ENCODE measurements around the gene PDE9A.

Gene PDE9A

DNA sequence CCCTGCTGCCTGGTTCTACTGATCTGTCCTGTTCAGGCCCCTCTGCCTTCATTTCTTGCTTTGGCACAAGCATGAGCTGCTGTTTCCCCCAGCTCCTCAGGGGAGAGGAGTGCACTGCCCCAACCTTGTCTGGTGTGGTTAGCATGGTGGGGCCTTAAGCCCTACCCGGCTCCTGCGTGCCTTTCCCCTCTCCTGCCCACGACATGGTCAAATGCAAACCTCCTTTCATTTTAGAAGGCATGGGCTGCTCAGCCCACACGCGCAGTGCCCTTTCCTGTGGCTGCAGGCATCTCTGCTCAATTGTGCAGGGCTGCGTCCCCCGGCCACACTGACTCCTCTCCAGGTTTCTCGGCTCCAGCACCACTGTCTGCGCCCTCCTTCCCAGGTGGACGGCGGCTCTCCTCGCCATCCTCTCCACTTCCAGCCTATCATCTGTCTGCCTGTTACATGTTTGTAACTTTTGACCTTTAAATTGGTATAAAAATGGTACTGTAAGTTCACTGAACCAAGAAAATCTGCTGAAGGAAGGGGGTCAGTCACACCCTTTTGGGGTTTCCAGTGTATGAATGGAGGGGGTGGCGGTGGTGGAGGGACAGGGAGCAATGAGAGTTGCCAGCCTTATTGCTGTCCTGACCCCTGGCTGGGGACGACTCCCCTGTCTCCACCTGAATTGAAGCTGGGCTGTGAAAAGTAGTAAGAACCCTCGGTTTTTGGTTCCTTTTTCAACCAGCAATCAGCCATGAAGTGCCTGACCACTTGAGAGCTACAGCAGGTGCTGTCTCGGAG, 5.1 kb downstream of the PDE9A start:
- DNase-seq = no peak

DNA sequence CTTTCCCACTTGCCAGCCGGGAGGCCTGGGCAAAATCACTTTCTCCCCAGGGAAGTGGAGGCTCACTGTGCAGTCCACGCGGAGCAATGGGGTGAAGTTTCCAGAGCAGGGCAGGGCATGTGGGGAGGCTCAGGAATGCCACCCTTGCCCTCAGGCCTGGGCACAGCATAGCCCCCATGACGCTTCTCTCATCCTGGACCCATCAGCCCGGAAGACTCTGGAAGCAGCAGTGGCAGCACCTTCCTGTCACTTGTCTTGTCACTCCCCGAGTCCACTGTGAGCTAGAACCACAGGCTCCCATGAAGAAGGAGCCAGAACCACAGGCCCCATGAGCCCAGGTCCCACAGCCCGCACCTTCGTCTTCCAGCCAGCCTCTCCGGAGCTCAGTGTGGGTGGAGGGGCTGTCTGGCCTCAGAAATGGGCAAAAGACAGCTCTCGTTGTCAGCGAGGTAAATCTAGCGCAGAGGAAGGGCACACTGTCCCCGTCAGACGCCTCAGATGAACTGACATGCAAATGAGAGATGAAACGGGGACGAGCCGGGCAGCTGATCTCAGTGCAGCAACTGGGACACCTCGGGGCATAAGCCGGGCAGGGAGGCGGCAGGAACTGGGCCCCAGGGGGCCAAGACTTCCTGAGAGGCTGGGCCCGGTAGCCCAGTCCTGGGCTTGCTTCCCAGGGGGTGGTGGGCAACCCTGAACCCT, 6.1 kb downstream of the PDE9A start:
- no peak for DNase-seq

DNA sequence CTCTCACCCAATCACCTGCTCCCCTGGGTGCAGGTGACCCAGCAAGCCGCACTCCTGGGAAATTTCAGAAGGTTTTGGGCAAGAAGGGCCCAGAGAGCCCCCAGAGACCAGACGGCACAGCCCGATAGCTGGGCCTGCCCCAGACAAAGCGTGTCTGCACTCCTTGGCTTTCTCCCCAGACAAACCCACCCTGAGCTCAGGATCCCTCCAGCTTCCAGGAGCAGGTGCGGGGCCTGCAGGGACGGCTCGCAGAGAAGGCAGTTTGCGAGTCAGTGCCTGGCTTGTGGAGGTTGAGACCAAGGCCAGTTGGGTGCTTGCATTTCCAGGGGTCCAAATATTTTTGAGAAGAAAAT, 6.7 kb downstream of the PDE9A start:
- no peak for DNase-seq

DNA sequence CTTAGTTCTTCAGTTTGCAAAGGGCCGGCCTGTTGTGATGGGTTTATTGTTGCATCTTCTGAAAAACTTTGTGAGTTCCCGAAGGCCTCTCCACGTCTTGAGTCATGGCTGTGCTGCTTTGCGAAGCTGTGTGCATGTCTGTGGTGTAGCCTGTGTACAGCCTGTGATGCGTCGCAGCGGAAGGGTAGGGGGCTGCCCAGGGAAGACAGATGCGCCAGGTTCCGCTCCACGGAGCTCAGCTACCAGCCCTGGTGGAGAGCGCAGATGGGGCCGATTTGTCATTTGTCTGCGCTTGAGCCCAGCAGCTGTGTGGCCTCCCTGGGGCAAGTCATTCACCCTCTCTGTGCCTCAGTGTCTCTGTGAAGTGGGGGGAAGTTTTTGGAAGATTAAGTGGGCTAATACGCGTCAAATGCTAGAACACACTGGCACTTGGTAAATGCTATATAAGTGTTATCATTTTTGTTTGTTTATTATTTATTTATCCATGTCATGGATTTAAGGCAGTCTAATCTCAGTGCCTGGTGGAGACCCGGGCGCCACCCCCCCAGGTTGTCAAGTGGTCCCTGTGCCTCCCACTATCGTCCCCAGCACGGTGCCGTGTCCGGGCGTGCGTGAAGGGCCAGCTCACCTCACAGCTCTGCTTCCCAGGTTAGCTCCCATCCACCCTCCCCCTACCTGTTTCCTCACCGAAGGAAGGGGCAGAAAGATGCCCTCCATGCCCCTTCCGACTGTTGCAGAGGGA, 8.4 kb downstream of the PDE9A start:
- no peak for DNase-seq

DNA sequence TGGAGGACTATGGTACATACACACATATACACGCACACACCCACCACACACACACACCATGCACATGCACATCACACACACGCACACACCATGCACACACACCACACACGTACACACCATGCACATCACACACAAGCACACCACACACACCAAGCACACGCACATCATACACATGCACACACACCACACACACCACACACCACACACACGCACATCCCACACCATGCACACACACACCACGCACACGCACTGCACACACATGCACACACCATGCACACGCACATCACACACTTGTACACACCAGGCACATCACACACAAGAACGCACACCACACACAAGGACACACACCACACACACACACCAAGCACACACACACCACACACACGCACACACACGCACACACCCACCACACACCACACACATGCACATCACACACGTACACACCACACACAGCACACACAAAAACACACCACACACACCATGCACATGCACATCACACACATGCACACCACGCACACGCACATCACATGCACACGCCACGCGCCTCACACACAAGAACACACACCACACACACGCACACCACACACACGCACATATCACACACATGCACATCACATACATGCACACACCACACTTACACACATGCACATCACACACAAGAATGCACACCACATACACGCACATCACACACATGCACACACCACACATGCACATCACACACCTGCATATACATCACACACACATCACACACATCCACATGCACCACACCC, 9.2 kb downstream of the PDE9A start:
- no peak for DNase-seq

DNA sequence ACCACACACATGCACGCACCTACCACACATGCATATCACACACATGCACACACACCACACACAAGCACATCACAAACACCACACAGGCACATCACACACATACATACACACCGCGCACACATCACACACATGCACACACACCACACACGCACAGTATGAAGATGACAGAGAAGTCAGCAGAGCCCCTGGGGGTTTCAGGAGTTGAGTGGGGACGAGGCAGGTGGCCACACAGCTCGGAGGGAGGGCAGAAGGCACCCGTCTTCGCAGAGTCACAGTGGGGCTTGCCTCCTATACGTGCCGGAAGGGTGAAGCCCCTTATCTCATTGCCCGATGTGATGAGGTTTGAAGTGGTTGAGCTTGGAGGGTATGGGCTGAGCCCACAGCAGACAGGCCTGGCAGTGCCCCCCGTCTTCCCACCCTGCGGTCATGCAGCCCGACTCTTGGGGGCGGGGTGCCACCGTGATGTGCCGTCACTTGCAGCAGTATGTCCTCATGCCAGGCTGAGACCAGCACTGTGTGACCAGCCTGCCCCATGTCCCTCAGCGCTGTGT, 9.9 kb downstream of the PDE9A start:
- DNase-seq = no peak

DNA sequence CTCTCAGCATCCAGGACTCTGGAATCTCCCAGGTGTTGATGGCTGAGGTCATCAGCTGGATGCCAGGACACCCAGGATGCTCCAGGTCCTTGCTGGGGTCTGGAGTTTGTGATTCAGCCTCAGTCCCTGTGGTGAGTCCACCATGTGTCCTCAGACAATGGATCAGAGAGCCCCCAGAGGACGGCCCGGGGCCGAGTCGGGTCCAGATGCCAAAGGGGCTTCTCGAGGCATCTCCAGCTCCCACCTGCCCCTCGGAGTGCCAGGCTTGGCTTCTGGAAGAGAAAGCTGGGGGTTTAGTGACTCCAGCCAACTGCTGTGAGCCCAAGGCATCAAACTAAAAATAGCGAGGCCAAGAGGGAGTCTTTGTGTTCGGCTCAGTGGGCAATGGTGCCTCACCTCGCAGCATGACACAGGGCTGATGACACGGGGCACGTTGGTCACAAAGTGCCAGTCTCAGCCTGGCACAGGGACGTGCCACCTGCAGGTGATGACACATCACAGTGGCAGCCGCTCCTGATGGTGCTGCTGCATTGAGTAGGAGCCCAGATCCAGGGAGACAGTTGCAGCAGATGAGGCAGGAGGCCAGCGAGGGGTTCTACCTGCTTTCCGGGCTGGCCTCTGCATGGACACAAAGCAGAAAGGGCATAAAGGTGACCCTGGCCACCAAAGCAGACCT, 10.6 kb downstream of the PDE9A start:
- no peak for DNase-seq

DNA sequence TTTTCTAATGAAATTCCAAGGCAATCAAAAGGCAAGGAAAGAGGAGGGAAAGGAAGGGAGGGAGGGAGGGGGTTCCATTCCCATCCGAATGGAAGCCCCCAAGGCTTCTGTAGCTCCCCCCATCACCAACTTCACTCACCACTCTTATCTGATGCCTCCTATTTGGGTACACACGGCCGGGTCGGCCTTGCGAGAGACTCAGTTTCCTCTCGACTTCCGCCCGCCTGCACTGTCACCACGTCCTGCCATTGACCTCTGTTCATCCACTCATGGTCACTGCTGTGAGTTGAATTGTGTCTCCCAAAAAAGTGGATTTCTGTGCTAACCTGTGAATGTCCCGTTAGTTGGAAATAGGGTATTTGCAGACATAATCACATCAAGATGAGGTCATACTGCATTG, 11.2 kb downstream of the PDE9A start:
- no peak for DNase-seq

DNA sequence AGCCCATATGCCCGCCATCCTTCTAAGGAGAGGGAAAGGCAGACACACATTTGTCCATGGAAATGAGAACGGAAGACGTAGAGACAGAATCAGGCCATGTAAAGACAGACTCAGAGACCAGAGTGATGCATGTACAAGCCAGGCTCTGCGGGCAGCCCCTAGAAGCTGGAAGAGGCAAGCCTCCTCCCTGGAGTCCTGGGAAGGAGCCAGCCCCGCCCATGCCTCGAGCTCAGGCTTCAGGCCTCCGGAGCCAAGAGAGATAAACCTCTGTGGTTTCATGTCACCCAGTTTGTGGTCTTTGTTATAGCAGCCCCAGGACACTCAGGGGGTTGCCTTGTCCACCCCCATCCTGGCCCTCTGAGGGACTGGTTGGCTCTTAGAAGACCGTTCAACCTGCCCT, 11.6 kb downstream of the PDE9A start:
- no peak for DNase-seq

DNA sequence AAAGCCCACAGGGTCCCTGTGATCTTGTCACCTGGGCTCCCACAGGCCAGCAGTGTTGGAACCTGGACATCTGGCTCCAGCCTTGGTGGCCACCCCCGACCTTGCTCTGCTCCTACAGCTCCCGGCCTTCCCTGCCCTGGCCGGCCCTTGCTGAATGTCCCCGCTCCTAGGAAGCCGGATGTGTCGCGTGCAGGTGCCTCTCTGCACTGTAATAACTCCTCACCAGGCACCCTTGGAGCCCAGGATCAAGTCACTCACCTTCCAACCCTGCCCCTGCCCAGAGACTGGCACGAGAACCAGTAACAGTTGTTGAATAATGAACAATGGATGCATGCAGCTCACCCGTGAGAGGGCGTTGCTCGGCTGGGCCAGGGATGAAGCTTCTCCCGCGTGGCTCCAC, 12.1 kb downstream of the PDE9A start:
- no peak for DNase-seq

DNA sequence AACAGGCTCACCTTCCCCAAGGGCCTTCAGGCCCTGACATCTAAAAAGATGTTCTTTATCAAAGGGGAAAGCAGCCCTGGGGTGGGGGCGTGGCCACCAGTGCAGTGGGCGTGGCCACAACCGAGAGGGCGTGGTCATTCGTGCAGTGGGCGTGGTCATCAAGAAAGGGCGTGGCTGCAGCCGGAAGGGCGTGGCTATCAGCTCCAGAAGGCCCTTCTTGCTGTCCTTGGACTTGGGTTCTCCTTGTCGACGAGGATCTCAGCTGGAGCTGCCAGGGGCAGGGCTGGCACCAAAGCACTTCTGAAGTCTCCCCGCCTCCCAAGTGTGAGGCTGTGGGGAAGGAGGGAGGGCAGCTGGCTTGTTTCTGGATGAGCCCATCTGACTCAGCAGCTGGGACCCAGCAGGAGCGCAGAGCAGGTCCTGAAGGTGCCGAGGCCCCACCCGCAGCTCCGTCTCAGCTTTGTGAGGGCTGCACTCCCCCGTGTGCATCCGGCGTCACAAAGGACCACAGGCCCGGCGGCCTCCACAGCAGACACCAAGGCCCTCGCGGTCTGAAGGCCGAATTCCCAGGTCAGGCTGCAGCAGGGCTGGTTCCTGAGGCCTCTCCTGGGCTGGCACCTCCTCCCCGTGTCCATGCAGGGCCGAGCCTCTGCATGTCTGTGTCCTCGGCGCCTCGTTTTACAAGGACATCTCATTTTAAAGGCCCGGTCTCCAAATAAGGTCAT, 12.8 kb downstream of the PDE9A start:
- DNase-seq = peak; percentile 73

DNA sequence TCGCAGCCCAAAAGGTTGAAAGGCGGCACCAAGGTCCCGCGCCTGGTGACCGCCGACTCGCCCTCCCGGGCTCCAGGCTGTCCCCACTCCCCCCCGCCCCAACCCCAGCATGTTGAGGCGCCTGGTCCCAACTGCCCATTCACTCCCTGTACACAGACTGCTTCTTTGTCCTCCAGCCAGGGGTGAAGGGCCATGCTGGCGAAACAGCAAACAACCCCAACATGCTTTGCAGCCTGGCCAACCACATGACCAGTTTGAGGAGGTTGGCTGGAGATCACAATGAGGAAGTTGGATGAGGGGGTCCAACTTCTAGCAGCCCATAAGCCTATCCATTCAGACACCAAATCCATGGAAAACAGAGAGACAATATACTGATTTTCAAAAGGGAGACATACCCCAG, 13.5 kb downstream of the PDE9A start:
- no peak for DNase-seq

DNA sequence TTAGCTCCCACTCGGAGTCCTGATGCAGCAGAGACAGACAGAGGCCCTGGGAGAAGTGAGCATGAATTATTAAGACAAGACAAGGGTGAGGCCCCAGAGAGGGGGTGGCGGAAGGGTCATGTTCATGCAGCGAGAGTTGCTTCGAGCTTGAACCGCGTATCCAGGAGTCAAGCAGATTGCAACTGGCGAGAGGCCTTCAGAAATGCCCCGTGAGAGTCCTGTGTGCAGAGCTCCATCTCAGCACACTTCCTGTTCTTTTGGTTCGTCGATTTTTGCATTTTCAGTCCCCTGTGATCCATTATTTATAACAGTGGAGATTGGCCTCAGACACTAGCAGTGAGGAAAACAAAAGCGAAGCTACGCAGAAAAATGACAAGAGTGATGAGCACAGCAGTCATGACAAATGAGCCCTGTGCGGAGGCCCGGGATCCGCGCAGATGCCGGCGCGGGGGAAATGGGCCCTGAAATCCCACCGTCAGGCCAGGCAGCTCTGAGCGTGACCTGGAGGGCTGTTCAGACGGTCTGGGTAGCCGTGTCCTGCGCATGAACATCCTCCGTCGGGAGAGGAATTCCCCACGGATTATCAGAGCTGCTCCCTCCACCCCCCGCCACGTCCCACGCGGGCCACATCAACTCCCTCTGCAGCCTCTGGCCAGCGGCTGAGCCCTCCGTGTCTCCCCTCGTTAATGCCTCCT, 15.0 kb downstream of the PDE9A start:
- no peak for DNase-seq

DNA sequence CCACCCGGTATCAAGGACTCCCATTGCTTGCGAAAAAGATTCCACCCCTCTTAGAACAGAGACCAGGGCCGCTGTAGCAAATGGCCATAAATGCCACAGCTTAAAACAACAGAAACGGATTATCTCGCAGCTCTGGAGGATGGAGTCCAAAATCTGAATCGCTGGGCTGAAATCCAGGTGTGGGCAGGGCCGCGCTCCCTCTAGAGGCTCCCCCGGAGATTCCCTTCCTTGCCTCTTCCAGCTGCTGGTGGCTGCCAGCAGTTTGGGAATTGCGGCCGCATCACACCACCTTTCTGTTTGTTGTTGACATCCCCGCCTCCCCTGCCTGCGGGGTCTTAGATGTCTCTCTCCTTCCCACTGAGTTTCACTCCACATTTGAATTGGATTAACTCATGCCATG, 15.6 kb downstream of the PDE9A start:
- no peak for DNase-seq

DNA sequence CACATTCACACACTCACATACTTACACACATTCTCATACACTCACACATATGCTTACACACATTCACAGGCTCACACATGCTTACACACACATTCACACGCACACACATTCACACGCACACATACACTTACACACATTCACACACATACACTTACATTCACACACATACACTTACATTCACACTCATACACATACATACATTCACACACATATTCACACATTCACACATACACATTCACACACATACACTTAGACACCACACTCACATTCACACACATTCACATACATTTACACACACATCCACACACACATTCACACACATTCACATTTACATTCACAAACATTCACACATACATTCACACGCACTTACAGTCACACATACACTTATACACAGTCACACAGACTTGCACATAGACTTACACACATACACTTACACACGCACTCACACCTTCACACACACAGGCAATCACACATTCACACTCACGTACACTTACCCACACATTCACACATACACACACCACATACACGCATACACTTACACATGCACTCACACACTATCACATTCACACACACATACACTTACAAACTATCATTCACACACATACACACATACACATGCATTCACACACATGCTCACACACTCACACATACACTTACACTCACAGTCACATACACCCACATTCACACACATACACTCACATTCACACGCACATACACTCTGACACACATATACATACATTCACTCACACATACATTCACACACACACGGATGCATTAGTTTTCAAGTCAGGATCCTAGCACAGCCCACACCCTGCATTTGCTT, 16.8 kb downstream of the PDE9A start:
- DNase-seq = no peak

DNA sequence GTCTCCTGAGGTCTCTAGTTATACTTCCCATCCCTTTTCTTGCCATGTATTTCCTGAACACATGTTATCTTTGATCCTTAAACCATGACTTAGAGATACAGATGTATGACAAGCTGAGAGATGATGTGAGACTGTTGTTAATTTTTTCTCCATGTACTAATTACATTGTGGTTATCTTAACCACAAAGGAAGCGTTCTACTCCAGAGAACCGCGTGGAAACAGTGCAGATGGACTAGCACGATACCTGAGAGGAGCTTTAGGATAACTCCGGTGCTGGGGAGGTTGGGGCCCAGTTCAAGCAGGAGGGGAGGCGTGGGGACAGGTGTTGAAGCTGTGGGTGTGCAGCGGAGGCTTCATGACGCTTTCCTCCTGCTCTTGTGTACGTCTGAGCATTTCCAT, 17.5 kb downstream of the PDE9A start:
- no peak for DNase-seq

DNA sequence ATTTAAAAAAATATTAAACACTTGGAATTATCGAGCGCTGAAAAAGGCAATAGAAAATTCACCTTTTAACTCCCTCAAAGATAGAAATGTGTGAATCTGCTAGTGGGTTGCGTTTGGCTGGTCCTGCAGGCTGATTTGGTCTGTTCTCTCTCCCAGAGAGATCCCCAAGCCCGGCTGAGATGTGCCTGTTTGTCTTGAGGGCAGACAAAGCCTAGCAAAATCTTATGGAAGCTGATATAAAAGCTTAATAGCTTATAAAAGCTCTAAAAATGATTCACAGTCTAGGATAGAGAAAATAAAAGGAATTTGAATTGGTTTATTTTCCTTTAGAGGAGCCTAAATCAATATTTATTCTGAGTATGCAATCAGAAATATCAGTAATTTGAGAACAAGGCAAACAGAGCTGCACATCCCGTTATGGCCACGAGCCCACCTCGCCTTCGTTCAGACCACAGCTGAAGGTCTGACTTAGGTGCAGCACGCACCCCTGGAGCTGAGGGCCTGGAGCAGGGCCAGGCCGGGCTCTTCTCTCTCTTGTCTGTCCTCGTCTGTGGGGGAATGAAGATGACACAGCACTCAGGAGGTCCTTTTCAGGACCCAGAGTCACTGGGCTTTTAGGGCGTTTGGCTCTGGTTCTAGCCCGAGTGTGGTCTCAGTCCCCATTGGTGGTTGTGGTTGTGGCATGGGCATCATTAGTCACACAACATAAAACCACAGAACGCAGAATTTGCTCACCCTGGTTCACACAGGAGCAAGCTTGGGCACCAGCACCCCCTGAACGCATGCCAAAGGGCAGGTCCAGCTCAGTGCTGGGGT, 18.6 kb downstream of the PDE9A start:
- no peak for DNase-seq

DNA sequence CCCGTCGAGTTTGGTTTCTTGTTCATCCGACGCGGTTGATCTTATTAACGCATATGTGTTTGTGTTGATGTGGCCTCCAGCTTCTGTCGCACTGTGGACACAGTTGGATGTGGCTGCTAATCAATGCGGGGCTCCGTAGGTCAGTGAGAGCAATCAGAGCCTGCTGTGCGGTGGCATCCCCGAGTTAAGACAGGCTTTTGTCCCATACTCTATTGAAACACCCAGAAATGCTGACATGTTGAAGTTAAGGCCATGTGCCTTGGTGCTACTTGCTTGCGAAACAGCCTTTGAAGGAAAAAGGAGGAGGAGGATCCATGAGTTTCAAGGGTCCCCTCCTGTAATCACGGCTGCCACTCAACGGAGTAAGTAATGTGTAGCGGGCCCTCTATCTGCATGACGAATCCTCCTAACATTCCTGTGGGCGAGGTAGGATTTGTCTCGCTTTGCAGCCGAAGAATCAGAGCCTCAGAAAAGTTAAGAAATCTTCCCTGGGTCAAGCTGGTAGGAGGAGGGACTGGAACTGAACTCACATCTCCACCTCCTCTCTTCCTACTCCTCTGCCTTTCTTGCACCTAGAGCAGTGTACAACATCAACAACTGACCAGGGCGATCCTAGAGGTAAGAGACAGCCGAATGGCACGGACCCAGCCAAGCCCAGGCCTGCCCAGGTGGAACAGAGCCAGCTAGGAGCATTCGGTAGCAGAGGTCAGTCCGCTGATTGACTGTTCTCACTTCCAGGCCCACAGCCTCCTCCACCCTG, 19.5 kb downstream of the PDE9A start:
- DNase-seq = no peak

Data from stimulated activated CD8-positive, alpha-beta memory T cell treated with anti-CD3 and anti-CD28 coated beads, Interleukin-4, amount 100 ng/mL, for 48 hours (primary cell).